AML-193 (cell line): ENCODE measurements around the gene POLR1D.
A peak's percentile ranks its signal among the peaks of the same experiment; 100 is the strongest.
"Not testable (repeated sequence)": the region's sequence is repeated elsewhere in the genome, so short reads cannot be mapped to it uniquely, and the experiment has no call there.

Source experiments
- DNase-seq, 2 experiments: peaks; one replicate each; lab custom pipeline; 2025; lab: John Stamatoyannopoulos, UW

The POLR1D gene

GRCh38 chr13:27617881-27618321 lies 3.8 kb upstream of the POLR1D start:
- no peak for DNase-seq

- peak; percentile 36 to 52 for DNase-seq
Observed at GRCh38 chr13:27619093-27619727, 2.5 kb upstream of the POLR1D start.

GRCh38 chr13:27619728-27620376 lies 1.8 kb upstream of the POLR1D start:
- peak; percentile 41 to 64 for DNase-seq

GRCh38 chr13:27620377-27621115 lies 1.1 kb upstream of the POLR1D start, which contains the start of gene LNX2:
LNX2 (minus strand) TSS chr13:27620529; CDS start chr13:27581703, 38,826 bp downstream.
- peak; percentile 95 for DNase-seq

GRCh38 chr13:27621116-27621365 lies 651 bp upstream of the POLR1D start:
- peak; percentile 29 to 35 for DNase-seq

- peak in 1 of 2 experiments; percentile 52 for DNase-seq
Observed at GRCh38 chr13:27622102-27622820, 569 bp downstream of the POLR1D start.

GRCh38 chr13:27622881-27623280 lies 1.2 kb downstream of the POLR1D start:
- DNase-seq, result no peak

- DNase-seq, result no peak
Observed at GRCh38 chr13:27624071-27624470, 2.4 kb downstream of the POLR1D start.

- no peak for DNase-seq
Observed at GRCh38 chr13:27625839-27626238, 4.1 kb downstream of the POLR1D start.

GRCh38 chr13:27627380-27627779 lies 5.7 kb downstream of the POLR1D start:
- no peak for DNase-seq

GRCh38 chr13:27628081-27628480 lies 6.4 kb downstream of the POLR1D start:
- no peak for DNase-seq

GRCh38 chr13:27628766-27629165 lies 7.1 kb downstream of the POLR1D start:
- DNase-seq, result not testable (repeated sequence)

GRCh38 chr13:27631156-27631555 lies 9.5 kb downstream of the POLR1D start:
- no peak for DNase-seq

GRCh38 chr13:27631665-27632064 lies 10.0 kb downstream of the POLR1D start:
- DNase-seq, result no peak

- no peak for DNase-seq
Observed at GRCh38 chr13:27632214-27632613, 10.5 kb downstream of the POLR1D start.

GRCh38 chr13:27632648-27633047 lies 11.0 kb downstream of the POLR1D start:
- no peak for DNase-seq

GRCh38 chr13:27634231-27634630 lies 12.5 kb downstream of the POLR1D start:
- DNase-seq, result no peak

GRCh38 chr13:27634791-27635190 lies 13.1 kb downstream of the POLR1D start:
- DNase-seq, result no peak

GRCh38 chr13:27635266-27635665 lies 13.6 kb downstream of the POLR1D start:
- peak; percentile 93 for DNase-seq

GRCh38 chr13:27636589-27637288 lies 15.0 kb downstream of the POLR1D start:
- DNase-seq, result no peak

- DNase-seq, result no peak
Observed at GRCh38 chr13:27637289-27637626, 15.6 kb downstream of the POLR1D start.

- no peak for DNase-seq
Observed at GRCh38 chr13:27638001-27638400, 16.3 kb downstream of the POLR1D start.
